MM.1S (cell line): ENCODE measurements around the gene FXYD7.

ENCODE experiments used
- DNase-seq: peaks from one replicate; pipeline ENCODE4 v3.0.0-alpha.2; 2015
- H2AFZ ChIP-seq: fragments of 300-600 bp; sonication (generic); 2 replicates; pipeline ENCODE4 v1.6.0; 2016; ENCODE audit warnings: antibody characterized with exemption, low read length
- H3F3A ChIP-seq: fragments of 300-600 bp; sonication (generic); 2 replicates; pipeline ENCODE4 v1.6.1; 2016; ENCODE audit warnings: mild to moderate bottlenecking, antibody characterized with exemption, low read length, moderate library complexity, mixed read lengths; ENCODE audit not compliant: insufficient read depth
- H3K27ac ChIP-seq: fragments of 300-600 bp; sonication (generic); 2 replicates; pipeline ENCODE4 v1.5.1; 2016; ENCODE audit warnings: mild to moderate bottlenecking, low read length
- H3K27me3 ChIP-seq: fragments of 300-600 bp; sonication (generic); replicated peaks from 2 replicates; pipeline ENCODE4 v1.6.0; 2016; ENCODE audit warnings: low read length; ENCODE audit not compliant: insufficient read depth
- H3K36me3 ChIP-seq: fragments of 300-600 bp; sonication (generic); replicated peaks from 2 replicates; pipeline ENCODE4 v1.6.1; 2016; ENCODE audit warnings: mild to moderate bottlenecking, low read length, mixed read lengths; ENCODE audit not compliant: insufficient read depth
- H3K4me1 ChIP-seq: fragments of 300-600 bp; sonication (generic); 2 replicates; pipeline ENCODE4 v1.6.1; 2016; ENCODE audit warnings: low read length, mixed read lengths
- H3K4me2 ChIP-seq: fragments of 300-600 bp; sonication (generic); 2 replicates; pipeline ENCODE4 v1.6.0; 2016; ENCODE audit warnings: low read depth, low read length
- H3K4me3 ChIP-seq: fragments of 300-600 bp; sonication (generic); 2 replicates; pipeline ENCODE4 v1.5.1; 2016; ENCODE audit warnings: low read length, mixed read lengths
- H3K79me2 ChIP-seq: fragments of 300-600 bp; sonication (generic); 2 replicates; pipeline ENCODE4 v1.6.1; 2016; ENCODE audit warnings: mixed run types, low read length, mixed read lengths
- H3K9ac ChIP-seq: fragments of 300-600 bp; sonication (generic); 2 replicates; pipeline ENCODE4 v1.6.1; 2016; ENCODE audit warnings: low read length, mixed read lengths
- H3K9me2 ChIP-seq: fragments of 300-600 bp; sonication (generic); replicated peaks from 2 replicates; pipeline ENCODE4 v1.6.1; 2016; ENCODE audit warnings: mild to moderate bottlenecking, low read length, mixed read lengths; ENCODE audit not compliant: insufficient read depth
- H3K9me3 ChIP-seq: fragments of 300-600 bp; sonication (generic); replicated peaks from 2 replicates; pipeline ENCODE4 v1.6.1; 2016; ENCODE audit warnings: mild to moderate bottlenecking, low read length, mixed read lengths; ENCODE audit not compliant: insufficient read depth
- H4K20me1 ChIP-seq: fragments of 300-600 bp; sonication (generic); 2 replicates; pipeline ENCODE4 v1.6.1; 2016; ENCODE audit warnings: mild to moderate bottlenecking, low read length, moderate library complexity, mixed read lengths; ENCODE audit not compliant: insufficient read depth
- CTCF ChIP-seq: fragments of 300-600 bp; sonication (generic); IDR thresholded peaks from 2 replicates; pipeline ENCODE4 v1.5.1; 2016; ENCODE audit warnings: antibody characterized with exemption, low read length, mixed read lengths
- EZH2 ChIP-seq: fragments of 300-600 bp; sonication (generic); optimal IDR thresholded peaks from 2 replicates; pipeline ENCODE3; 2017; ENCODE audit warnings: low read depth, mild to moderate bottlenecking, antibody characterized with exemption, low read length, mixed read lengths
- EZH2phosphoT487 ChIP-seq: fragments of 300-600 bp; sonication (generic); IDR thresholded peaks from 2 replicates; pipeline ENCODE4 v1.6.1; 2018; ENCODE audit warnings: antibody characterized with exemption, low read length

Gene FXYD7

GRCh38 chr19:35144600-35145436 is 1.8 kb downstream of the FXYD7 start:
- Histone ChIP-seq H3K4me1 (peaks cover 15% of the 10 kb centered on the region), H3F3A (peaks cover 8% of the 10 kb centered on the region; the same call in 1 of the 2 replicates), H3K27ac (no peak overlapping the region), H3K79me2 (no peaks in the 10 kb centered on the region), H3K9ac (no peak overlapping the region), H3K4me2 (no peak overlapping the region), H3K36me3 (no peaks in the 10 kb centered on the region), H3K4me3 (no peak overlapping the region), H3K9me3 (no peaks in the 10 kb centered on the region), H4K20me1 (no peaks in the 10 kb centered on the region), H3K9me2 (no peaks in the 10 kb centered on the region), H3K27me3 (peaks cover 37% of the 10 kb centered on the region), H2AFZ (no peak overlapping the region)
- TF ChIP-seq CTCF (no peak), EZH2phosphoT487 (no peak), EZH2 (no peak)
- DNase-seq: no peak

GRCh38 chr19:35146746-35147459 is 3.8 kb downstream of the FXYD7 start:
- Histone ChIP-seq H3K27me3 (peaks cover 31% of the 10 kb centered on the region), H3K36me3 (no peaks in the 10 kb centered on the region), H3F3A (peaks cover 3% of the 10 kb centered on the region; the same call in 1 of the 2 replicates), H3K9me2 (no peaks in the 10 kb centered on the region), H2AFZ (no peak overlapping the region), H3K4me1 (peaks cover 10% of the 10 kb centered on the region), H3K9ac (no peak overlapping the region), H3K4me3 (no peak overlapping the region), H3K79me2 (no peaks in the 10 kb centered on the region), H3K27ac (no peak overlapping the region), H3K4me2 (no peak overlapping the region), H3K9me3 (no peaks in the 10 kb centered on the region), H4K20me1 (no peaks in the 10 kb centered on the region)
- TF ChIP-seq EZH2 (no peak), CTCF (no peak), EZH2phosphoT487 (no peak)
- no peak for DNase-seq

GRCh38 chr19:35149463-35149862 is 6.4 kb downstream of the FXYD7 start:
- Histone ChIP-seq H3K27ac (no peak overlapping the region), H3K4me3 (no peak overlapping the region), H3K4me1 (peaks cover 4% of the 10 kb centered on the region; the same call in 1 of the 2 replicates), H3K27me3 (peaks cover 11% of the 10 kb centered on the region), H3K9ac (no peak overlapping the region), H3K79me2 (peaks cover 6% of the 10 kb centered on the region), H4K20me1 (no peaks in the 10 kb centered on the region), H3K4me2 (no peak overlapping the region), H3K36me3 (no peaks in the 10 kb centered on the region), H2AFZ (no peak overlapping the region), H3K9me2 (no peaks in the 10 kb centered on the region), H3F3A (no peaks in the 10 kb centered on the region), H3K9me3 (no peaks in the 10 kb centered on the region)
- no peak for DNase-seq
- TF ChIP-seq EZH2 (no peak), CTCF (no peak), EZH2phosphoT487 (no peak)
